Measurements from ENCODE around the gene TNRC6A.

Gene TNRC6A

GRCh38 chr16:24729243-24729950 lies at the start of gene TNRC6A:
TSS of gene TNRC6A (plus strand) at chr16:24729651. CDS start at chr16:24729842, 191 bp downstream.
- H3K4me3 ChIP-seq (ENCODE audit: low read length in 2 of 2): peak within 1 kb of the TSS; percentile 88 to 90
- no peaks in the 10 kb centered on the region for H3K27me3 ChIP-seq (ENCODE audit: control insufficient read depth in 2 of 2, insufficient read depth in 2 of 2, low read length in 2 of 2)
- peaks cover 10 to 13% of the 10 kb centered on the region in 2 donors for H3K36me3 ChIP-seq (ENCODE audit: control insufficient read depth in 2 of 2, insufficient read depth in 2 of 2, low read length in 2 of 2)
- peak within 1 kb of the TSS; percentile 90 to 93 for H3K27ac ChIP-seq (ENCODE audit: low read depth in 2 of 2, low read length in 2 of 2)
- no peaks in the 10 kb centered on the region for H3K9me3 ChIP-seq (ENCODE audit: control insufficient read depth in 2 of 2, low read length in 2 of 2)
- H3K9ac ChIP-seq (ENCODE audit: low read depth in 1 of 2, low read length in 2 of 2): peak within 1 kb of the TSS; percentile 76 to 85
- peaks cover 14 to 24% of the 10 kb centered on the region in 2 donors for H3K4me1 ChIP-seq (ENCODE audit: control insufficient read depth in 2 of 2, insufficient read depth in 2 of 2, low read length in 2 of 2)

GRCh38 chr16:24681793-24682192 lies 47.7 kb upstream of the TNRC6A start:
- Histone ChIP-seq H3K4me1 (ENCODE audit: control insufficient read depth in 2 of 2, insufficient read depth in 2 of 2, low read length in 2 of 2) (peaks cover 0 to 2% of the 10 kb centered on the region in 2 donors), H3K9ac (ENCODE audit: low read depth in 1 of 2, low read length in 2 of 2) (no peak overlapping the region), H3K36me3 (ENCODE audit: control insufficient read depth in 2 of 2, insufficient read depth in 2 of 2, low read length in 2 of 2) (no peaks in the 10 kb centered on the region), H3K4me3 (ENCODE audit: low read length in 2 of 2) (no peak overlapping the region), H3K9me3 (ENCODE audit: control insufficient read depth in 2 of 2, low read length in 2 of 2) (no peaks in the 10 kb centered on the region), H3K27me3 (ENCODE audit: control insufficient read depth in 2 of 2, insufficient read depth in 2 of 2, low read length in 2 of 2) (no peaks in the 10 kb centered on the region), H3K27ac (ENCODE audit: low read depth in 2 of 2, low read length in 2 of 2) (no peak overlapping the region)

- H3K9me3 ChIP-seq (ENCODE audit: control insufficient read depth in 2 of 2, low read length in 2 of 2): no peaks in the 10 kb centered on the region
- no peaks in the 10 kb centered on the region for H3K36me3 ChIP-seq (ENCODE audit: control insufficient read depth in 2 of 2, insufficient read depth in 2 of 2, low read length in 2 of 2)
- H3K9ac ChIP-seq (ENCODE audit: low read depth in 1 of 2, low read length in 2 of 2): no peak overlapping the region
- no peak overlapping the region for H3K27ac ChIP-seq (ENCODE audit: low read depth in 2 of 2, low read length in 2 of 2)
- H3K27me3 ChIP-seq (ENCODE audit: control insufficient read depth in 2 of 2, insufficient read depth in 2 of 2, low read length in 2 of 2): no peaks in the 10 kb centered on the region
- H3K4me1 ChIP-seq (ENCODE audit: control insufficient read depth in 2 of 2, insufficient read depth in 2 of 2, low read length in 2 of 2): peaks cover 0 to 2% of the 10 kb centered on the region in 2 donors
- H3K4me3 ChIP-seq (ENCODE audit: low read length in 2 of 2): no peak overlapping the region
These were observed 46.2 kb upstream of the TNRC6A start for GRCh38 chr16:24683250-24683649.

GRCh38 chr16:24683847-24684493 lies 45.5 kb upstream of the TNRC6A start:
- no peak overlapping the region for H3K9ac ChIP-seq (ENCODE audit: low read depth in 1 of 2, low read length in 2 of 2)

GRCh38 chr16:24685539-24686432 lies 43.7 kb upstream of the TNRC6A start:
- Histone ChIP-seq H3K27me3 (ENCODE audit: control insufficient read depth in 2 of 2, insufficient read depth in 2 of 2, low read length in 2 of 2) (no peaks in the 10 kb centered on the region), H3K27ac (ENCODE audit: low read depth in 2 of 2, low read length in 2 of 2) (peak overlapping the region; percentile 17 to 25), H3K4me3 (ENCODE audit: low read length in 2 of 2) (no peak overlapping the region), H3K4me1 (ENCODE audit: control insufficient read depth in 2 of 2, insufficient read depth in 2 of 2, low read length in 2 of 2) (peaks cover 0 to 2% of the 10 kb centered on the region in 2 donors), H3K36me3 (ENCODE audit: control insufficient read depth in 2 of 2, insufficient read depth in 2 of 2, low read length in 2 of 2) (no peaks in the 10 kb centered on the region), H3K9ac (ENCODE audit: low read depth in 1 of 2, low read length in 2 of 2) (no peak overlapping the region), H3K9me3 (ENCODE audit: control insufficient read depth in 2 of 2, low read length in 2 of 2) (no peaks in the 10 kb centered on the region)

More at GRCh38 chr16:24683847-24684493, 45.5 kb upstream of the TNRC6A start:
- no peaks in the 10 kb centered on the region for H3K27me3 ChIP-seq (ENCODE audit: control insufficient read depth in 2 of 2, insufficient read depth in 2 of 2, low read length in 2 of 2)
- H3K4me3 ChIP-seq (ENCODE audit: low read length in 2 of 2): no peak overlapping the region
- H3K4me1 ChIP-seq (ENCODE audit: control insufficient read depth in 2 of 2, insufficient read depth in 2 of 2, low read length in 2 of 2): peaks cover 0 to 2% of the 10 kb centered on the region in 2 donors
- H3K27ac ChIP-seq (ENCODE audit: low read depth in 2 of 2, low read length in 2 of 2): no peak overlapping the region
- H3K9me3 ChIP-seq (ENCODE audit: control insufficient read depth in 2 of 2, low read length in 2 of 2): no peaks in the 10 kb centered on the region
- no peaks in the 10 kb centered on the region for H3K36me3 ChIP-seq (ENCODE audit: control insufficient read depth in 2 of 2, insufficient read depth in 2 of 2, low read length in 2 of 2)

- H3K4me3 ChIP-seq (ENCODE audit: low read length in 2 of 2): no peak overlapping the region
- H3K27me3 ChIP-seq (ENCODE audit: control insufficient read depth in 2 of 2, insufficient read depth in 2 of 2, low read length in 2 of 2): no peaks in the 10 kb centered on the region
- no peak overlapping the region for H3K9ac ChIP-seq (ENCODE audit: low read depth in 1 of 2, low read length in 2 of 2)
- H3K9me3 ChIP-seq (ENCODE audit: control insufficient read depth in 2 of 2, low read length in 2 of 2): no peaks in the 10 kb centered on the region
- no peak overlapping the region for H3K27ac ChIP-seq (ENCODE audit: low read depth in 2 of 2, low read length in 2 of 2)
- H3K36me3 ChIP-seq (ENCODE audit: control insufficient read depth in 2 of 2, insufficient read depth in 2 of 2, low read length in 2 of 2): no peaks in the 10 kb centered on the region
- H3K4me1 ChIP-seq (ENCODE audit: control insufficient read depth in 2 of 2, insufficient read depth in 2 of 2, low read length in 2 of 2): peaks cover 0 to 2% of the 10 kb centered on the region in 2 donors
These were observed 42.8 kb upstream of the TNRC6A start for GRCh38 chr16:24686678-24687077.

GRCh38 chr16:24688359-24688758 lies 41.1 kb upstream of the TNRC6A start:
- Histone ChIP-seq H3K27ac (ENCODE audit: low read depth in 2 of 2, low read length in 2 of 2) (no peak overlapping the region), H3K9me3 (ENCODE audit: control insufficient read depth in 2 of 2, low read length in 2 of 2) (no peaks in the 10 kb centered on the region), H3K4me3 (ENCODE audit: low read length in 2 of 2) (no peak overlapping the region), H3K27me3 (ENCODE audit: control insufficient read depth in 2 of 2, insufficient read depth in 2 of 2, low read length in 2 of 2) (no peaks in the 10 kb centered on the region), H3K36me3 (ENCODE audit: control insufficient read depth in 2 of 2, insufficient read depth in 2 of 2, low read length in 2 of 2) (no peaks in the 10 kb centered on the region), H3K4me1 (ENCODE audit: control insufficient read depth in 2 of 2, insufficient read depth in 2 of 2, low read length in 2 of 2) (peaks cover 0 to 2% of the 10 kb centered on the region in 2 donors), H3K9ac (ENCODE audit: low read depth in 1 of 2, low read length in 2 of 2) (no peak overlapping the region)

- no peak overlapping the region for H3K4me3 ChIP-seq (ENCODE audit: low read length in 2 of 2)
- H3K9ac ChIP-seq (ENCODE audit: low read depth in 1 of 2, low read length in 2 of 2): no peak overlapping the region
- no peaks in the 10 kb centered on the region for H3K9me3 ChIP-seq (ENCODE audit: control insufficient read depth in 2 of 2, low read length in 2 of 2)
- no peak overlapping the region for H3K27ac ChIP-seq (ENCODE audit: low read depth in 2 of 2, low read length in 2 of 2)
- no peaks in the 10 kb centered on the region for H3K27me3 ChIP-seq (ENCODE audit: control insufficient read depth in 2 of 2, insufficient read depth in 2 of 2, low read length in 2 of 2)
- H3K4me1 ChIP-seq (ENCODE audit: control insufficient read depth in 2 of 2, insufficient read depth in 2 of 2, low read length in 2 of 2): peaks cover 0 to 2% of the 10 kb centered on the region in 2 donors
- H3K36me3 ChIP-seq (ENCODE audit: control insufficient read depth in 2 of 2, insufficient read depth in 2 of 2, low read length in 2 of 2): no peaks in the 10 kb centered on the region
These were observed 40.3 kb upstream of the TNRC6A start for GRCh38 chr16:24689128-24689527.

GRCh38 chr16:24692854-24693253 lies 36.6 kb upstream of the TNRC6A start:
- H3K36me3 ChIP-seq (ENCODE audit: control insufficient read depth in 2 of 2, insufficient read depth in 2 of 2, low read length in 2 of 2): no peaks in the 10 kb centered on the region
- no peaks in the 10 kb centered on the region for H3K9me3 ChIP-seq (ENCODE audit: control insufficient read depth in 2 of 2, low read length in 2 of 2)
- no peaks in the 10 kb centered on the region for H3K4me1 ChIP-seq (ENCODE audit: control insufficient read depth in 2 of 2, insufficient read depth in 2 of 2, low read length in 2 of 2)
- H3K9ac ChIP-seq (ENCODE audit: low read depth in 1 of 2, low read length in 2 of 2): no peak overlapping the region
- H3K27me3 ChIP-seq (ENCODE audit: control insufficient read depth in 2 of 2, insufficient read depth in 2 of 2, low read length in 2 of 2): no peaks in the 10 kb centered on the region
- H3K4me3 ChIP-seq (ENCODE audit: low read length in 2 of 2): no peak overlapping the region
- H3K27ac ChIP-seq (ENCODE audit: low read depth in 2 of 2, low read length in 2 of 2): no peak overlapping the region

- Histone ChIP-seq H3K36me3 (ENCODE audit: control insufficient read depth in 2 of 2, insufficient read depth in 2 of 2, low read length in 2 of 2) (no peaks in the 10 kb centered on the region), H3K4me1 (ENCODE audit: control insufficient read depth in 2 of 2, insufficient read depth in 2 of 2, low read length in 2 of 2) (no peaks in the 10 kb centered on the region), H3K9ac (ENCODE audit: low read depth in 1 of 2, low read length in 2 of 2) (no peak overlapping the region), H3K27me3 (ENCODE audit: control insufficient read depth in 2 of 2, insufficient read depth in 2 of 2, low read length in 2 of 2) (no peaks in the 10 kb centered on the region), H3K4me3 (ENCODE audit: low read length in 2 of 2) (no peak overlapping the region), H3K27ac (ENCODE audit: low read depth in 2 of 2, low read length in 2 of 2) (no peak overlapping the region), H3K9me3 (ENCODE audit: control insufficient read depth in 2 of 2, low read length in 2 of 2) (no peaks in the 10 kb centered on the region)
These were observed 34.5 kb upstream of the TNRC6A start for GRCh38 chr16:24694931-24695330.
